Head of caudate nucleus (tissue), 42 donors: ENCODE data around the gene PGAM5.
"Not testable (repeated sequence)": the region's sequence is repeated elsewhere in the genome, so short reads cannot be mapped to it uniquely, and the experiment has no call there.

ENCODE experiments used
- DNase-seq, 42 donors: peaks; one replicate each; pipeline versions ENCODE4 v3.0.0 to v3.0.0-alpha.2; 2020 to 2021; ENCODE audit warnings: mixed read lengths in 7 of 42
- intact Hi-C: fragments of 100-400 bp; cut with DNase I; formaldehyde crosslinking; loops from one replicate; pipeline ENCODE4 v1.15.0; 2022

PGAM5 gene

GRCh38 chr12:132736913-132737312 lies 26.3 kb downstream of the PGAM5 start:
- intact Hi-C loops = no loop called here
- no peak for DNase-seq

GRCh38 chr12:132739600-132740312 lies 29.1 kb downstream of the PGAM5 start:
- intact Hi-C loops = no loop called here
- DNase-seq = no peak

GRCh38 chr12:132740313-132740646 lies 29.6 kb downstream of the PGAM5 start:
- no peak for DNase-seq
- intact Hi-C loops = no loop called here

GRCh38 chr12:132740652-132741051 lies 30.0 kb downstream of the PGAM5 start:
- intact Hi-C loops = no loop called here
- no peak for DNase-seq

- intact Hi-C loops = no loop called here
- no peak for DNase-seq
These were observed 31.0 kb downstream of the PGAM5 start for GRCh38 chr12:132741620-132742019.

GRCh38 chr12:132743831-132744230 lies 33.2 kb downstream of the PGAM5 start:
- intact Hi-C loops = no loop called here
- DNase-seq = no peak

GRCh38 chr12:132746613-132747012 lies 36.0 kb downstream of the PGAM5 start:
- DNase-seq = no peak
- intact Hi-C loops = no loop called here

GRCh38 chr12:132747395-132747794 lies 36.8 kb downstream of the PGAM5 start:
- intact Hi-C loops = no loop called here
- no peak for DNase-seq

- DNase-seq = no peak
- intact Hi-C loops = no loop called here
These were observed 37.3 kb downstream of the PGAM5 start for GRCh38 chr12:132747896-132748295.

GRCh38 chr12:132748319-132748718 lies 37.7 kb downstream of the PGAM5 start:
- intact Hi-C loops = no loop called here
- no peak for DNase-seq

- peak in 7 of 42 donors; percentile 34 to 55 (median 41) for DNase-seq
- intact Hi-C loops = not testable (repeated sequence)
These were observed 43.0 kb downstream of the PGAM5 start for GRCh38 chr12:132753670-132754069.

- intact Hi-C loops = no loop called here
- DNase-seq = no peak
These were observed 43.7 kb downstream of the PGAM5 start for GRCh38 chr12:132754160-132754932.

- DNase-seq, intact Hi-C loops: not testable (repeated sequence)
These were observed 48.2 kb downstream of the PGAM5 start for GRCh38 chr12:132758825-132759224.

- intact Hi-C loops = no loop called here
- DNase-seq = no peak
These were observed 48.7 kb downstream of the PGAM5 start for GRCh38 chr12:132759359-132759758.

- intact Hi-C loops = loop anchor here (5.0 to 10.0 kb wide), 2 partner anchors 49 to 64 kb away; partner anchors contain the start of genes GOLGA3 and PGAM5
- DNase-seq = peak in 15 of 42 donors; percentile 20 to 56 (median 34)
These were observed 50.6 kb downstream of the PGAM5 start, which contains the start of gene ANKLE2 for GRCh38 chr12:132761032-132761920. Gene ANKLE2 (minus strand): TSS chr12:132761832. CDS start chr12:132761798, 34 bp downstream.

- intact Hi-C loops = loop anchor here (5.0 to 10.0 kb wide), 2 partner anchors 50 to 63 kb away; partner anchors contain the start of genes GOLGA3 and PGAM5
These were observed 51.4 kb downstream of the PGAM5 start for GRCh38 chr12:132761921-132762583.

GRCh38 chr12:132764231-132764630 lies 53.6 kb downstream of the PGAM5 start:
- intact Hi-C loops = loop anchor here (5.0 to 10.0 kb wide), 2 partner anchors 52 to 61 kb away; partner anchors contain the start of genes GOLGA3 and PGAM5
- DNase-seq = no peak

More at GRCh38 chr12:132761921-132762583, 51.4 kb downstream of the PGAM5 start:
- DNase-seq = peak; percentile 41 to 94 (median 87)

GRCh38 chr12:132765361-132765760 lies 54.7 kb downstream of the PGAM5 start:
- DNase-seq = no peak
- intact Hi-C loops = loop anchor here (10.0 kb wide), 1 partner anchor 59 kb away; the partner anchor contains the start of gene GOLGA3
